GM23338 (cell line): ENCODE data around the gene NCKAP5. TPM values are rescaled to one million over a fixed set of nuclear protein-coding genes. Genes with fewer than 3 reads are reported as not detected.

ENCODE experiments used
- ATAC-seq: fragments of 200-7000 bp; cut with Tn5 transposase; 3 replicates; pipeline ENCODE4 v1.9.1; 2020
- DNase-seq: peaks from one replicate; pipeline ENCODE4 v3.0.0-alpha.2; 2015; ENCODE audit warnings: low spot score
- H2AFZ ChIP-seq: fragments of 200-600 bp; sonication (generic); 2 replicates; pipeline ENCODE4 v1.8.0; 2016; ENCODE audit warnings: antibody characterized with exemption, mild to moderate bottlenecking, moderate library complexity
- H3F3A ChIP-seq: fragments of 200-600 bp; sonication (generic); replicated peaks from 2 replicates; pipeline ENCODE4 v1.8.0; 2017; ENCODE audit warnings: antibody characterized with exemption, mixed run types, low read depth
- H3K27ac ChIP-seq: fragments of 200-600 bp; sonication (generic); 2 replicates; pipeline ENCODE4 v1.6.1; 2016; ENCODE audit warnings: low read depth
- H3K27me3 ChIP-seq: fragments of 200-600 bp; sonication (generic); 2 replicates; pipeline ENCODE4 v1.8.0; 2016; ENCODE audit warnings: mild to moderate bottlenecking, mixed run types, moderate library complexity; ENCODE audit not compliant: insufficient read depth
- H3K36me3 ChIP-seq: fragments of 200-600 bp; sonication (generic); 2 replicates; pipeline ENCODE4 v1.8.0; 2016; ENCODE audit warnings: mild to moderate bottlenecking; ENCODE audit not compliant: insufficient read depth
- H3K4me1 ChIP-seq: fragments of 200-600 bp; sonication (generic); 2 replicates; pipeline ENCODE4 v1.8.0; 2016; ENCODE audit warnings: mild to moderate bottlenecking, moderate library complexity; ENCODE audit not compliant: insufficient read depth
- H3K4me2 ChIP-seq: fragments of 200-600 bp; sonication (generic); 2 replicates; pipeline ENCODE4 v1.7.1; 2017; ENCODE audit warnings: mixed run types
- H3K4me3 ChIP-seq: fragments of 200-600 bp; sonication (generic); 2 replicates; pipeline ENCODE4 v1.6.1; 2016; ENCODE audit warnings: mixed run types
- H3K79me2 ChIP-seq: fragments of 200-600 bp; sonication (generic); replicated peaks from 2 replicates; pipeline ENCODE4 v1.8.0; 2017; ENCODE audit warnings: mild to moderate bottlenecking; ENCODE audit not compliant: insufficient read depth
- H3K9me2 ChIP-seq: fragments of 200-600 bp; sonication (generic); 2 replicates; pipeline ENCODE4 v1.8.0; 2017; ENCODE audit not compliant: insufficient read depth
- H4K20me1 ChIP-seq: fragments of 200-600 bp; sonication (generic); replicated peaks from 2 replicates; pipeline ENCODE4 v1.8.0; 2017; ENCODE audit warnings: mild to moderate bottlenecking; ENCODE audit not compliant: insufficient read depth
- H3K27ac Mint-ChIP-seq: 2 replicates; pipeline ENCODE4 v1.8.0; 2020; ENCODE audit warnings: inconsistent platforms, mild to moderate bottlenecking, moderate library complexity, mixed read lengths
- H3K27me3 Mint-ChIP-seq: 3 replicates; pipeline ENCODE4 v1.8.0; 2022; ENCODE audit warnings: low read depth, mild to moderate bottlenecking, moderate library complexity, mixed read lengths, inconsistent platforms; ENCODE audit not compliant: insufficient read depth, poor library complexity
- H3K36me3 Mint-ChIP-seq: 3 replicates; pipeline ENCODE4 v1.8.0; 2021; ENCODE audit warnings: low read depth, mild to moderate bottlenecking, inconsistent platforms, moderate library complexity, mixed read lengths
- H3K4me1 Mint-ChIP-seq: 3 replicates; pipeline ENCODE4 v1.8.0; 2020; ENCODE audit warnings: mild to moderate bottlenecking, inconsistent platforms, mixed read lengths
- H3K4me3 Mint-ChIP-seq: 3 replicates; pipeline ENCODE4 v1.8.0; 2021; ENCODE audit warnings: moderate library complexity, mild to moderate bottlenecking, inconsistent platforms, mixed read lengths
- H3K9me3 Mint-ChIP-seq: 3 replicates; pipeline ENCODE4 v1.8.0; 2020; ENCODE audit warnings: moderate library complexity, mild to moderate bottlenecking, inconsistent platforms, mixed read lengths
- ETS1 ChIP-seq: IDR thresholded peaks from 2 replicates; pipeline ENCODE4 v1.6.1; 2016; ENCODE audit warnings: antibody characterized with exemption
- EZH2 ChIP-seq: fragments of 200-600 bp; sonication (generic); IDR thresholded peaks from one replicate; pipeline ENCODE4 v1.8.0; 2017; ENCODE audit warnings: antibody characterized with exemption, mild to moderate bottlenecking, low read depth; ENCODE audit not compliant: unreplicated experiment
- ZNF331 ChIP-seq: fragments of 250-450 bp; sonication (Bioruptor Pico); IDR thresholded peaks from 2 replicates; pipeline ENCODE4 v1.5.0; 2020; ENCODE audit warnings: low read depth, mild to moderate bottlenecking, moderate library complexity
- ZNF462 ChIP-seq: fragments of 250-450 bp; sonication (Bioruptor Pico); IDR thresholded peaks from 2 replicates; pipeline ENCODE4 v1.5.0; 2020; ENCODE audit warnings: mild to moderate bottlenecking, moderate library complexity
- polyA plus RNA-seq: library from polyadenylated mRNA; unstranded; fragments of >200 nt; fragmentation: Nextera tagmentation; extraction: Ambion mirVana; gene quantifications from 2 replicates; pipeline ENCODE4 v1.2.1, GENCODE V29; 2016
- total RNA-seq: library from RNA; depleted of rRNA; stranded (reverse); fragments of >200 nt; shearing (Covaris generic); gene quantifications from 2 replicates; pipeline ENCODE4 v1.2.3, GENCODE V29; 2014

Gene NCKAP5
- total and polyA plus RNA-seq, 2 experiments from 2014 or later, result 0.34 to 0.73 TPM

- TF ChIP-seq ZNF462 (CRISPR knock-in tag), result no peak
These were observed 10.6 kb downstream of the NCKAP5 start (continued) for GRCh38 chr2:133557614-133558013.

GRCh38 chr2:133553838-133554408 is 14.3 kb downstream of the NCKAP5 start:
- DNase-seq (no peak), ATAC-seq (no peak)
- H3K4me2 ChIP-seq, result no peak overlapping the region
- TF ChIP-seq ETS1, result no peak
- TF ChIP-seq EZH2, result no peak
- TF ChIP-seq ZNF331 (CRISPR knock-in tag), result no peak
- Mint-ChIP-seq H3K9me3 (no peaks in the 10 kb centered on the region), H3K36me3 (no peaks in the 10 kb centered on the region), H3K4me1 (no peaks in the 10 kb centered on the region), H3K27ac (no peak overlapping the region), H3K27me3 (no peaks in the 10 kb centered on the region), H3K4me3 (no peak overlapping the region)
- H3K36me3 ChIP-seq, result no peaks in the 10 kb centered on the region
- H3K79me2 ChIP-seq, result no peaks in the 10 kb centered on the region
- no peak overlapping the region for H2AFZ ChIP-seq
- no peak overlapping the region for H3K27ac ChIP-seq
- no peaks in the 10 kb centered on the region for H3K4me1 ChIP-seq
- H4K20me1 ChIP-seq, result no peaks in the 10 kb centered on the region
- H3F3A ChIP-seq, result no peaks in the 10 kb centered on the region
- H3K27me3 ChIP-seq, result no peaks in the 10 kb centered on the region
- H3K9me2 ChIP-seq, result no peaks in the 10 kb centered on the region
- no peak overlapping the region for H3K4me3 ChIP-seq
